ENCODE data around the gene CNDP1.

Gene CNDP1

GRCh38 chr18:74534150-74534969, at the start of gene CNDP1:
TSS of gene CNDP1 (plus strand) at chr18:74534500. CDS start at chr18:74534668, 168 bp downstream.
- DNase-seq (ENCODE audit: low read depth) = no peak
- TF ChIP-seq MAX (IDR thresholded peaks at IDR 0.05; ENCODE audit: low read depth, low read length) = no peak
- no peak within 1 kb of the TSS for H3K4me3 ChIP-seq (ENCODE audit: low read depth, low read length)

GRCh38 chr18:74486119-74486849, 48.0 kb upstream of the CNDP1 start:
- no peak for DNase-seq (ENCODE audit: low read depth)
- TF ChIP-seq MAX (IDR thresholded peaks at IDR 0.05; ENCODE audit: low read depth, low read length) (no peak), MYC (IDR thresholded peaks at IDR 0.05; ENCODE audit: low read depth, low read length) (no peak), POLR2A (IDR thresholded peaks at IDR 0.05; ENCODE audit: extremely low read depth, insufficient read length) (no peak)
- H3K4me3 ChIP-seq (ENCODE audit: low read depth, low read length) = no peak overlapping the region

- no peak overlapping the region for H3K4me3 ChIP-seq (ENCODE audit: low read depth, low read length)
- DNase-seq (ENCODE audit: low read depth) = no peak
- TF ChIP-seq POLR2A (IDR thresholded peaks at IDR 0.05; ENCODE audit: extremely low read depth, insufficient read length) (no peak), MAX (IDR thresholded peaks at IDR 0.05; ENCODE audit: low read depth, low read length) (no peak), CTCF (IDR thresholded peaks at IDR 0.05; ENCODE audit: low read depth, low read length) (no peak), MYC (IDR thresholded peaks at IDR 0.05; ENCODE audit: low read depth, low read length) (no peak)
Observed at GRCh38 chr18:74488354-74488753, 45.9 kb upstream of the CNDP1 start.

GRCh38 chr18:74488864-74489263, 45.4 kb upstream of the CNDP1 start:
- DNase-seq (ENCODE audit: low read depth) = no peak
- no peak overlapping the region for H3K4me3 ChIP-seq (ENCODE audit: low read depth, low read length)
- TF ChIP-seq MAX (IDR thresholded peaks at IDR 0.05; ENCODE audit: low read depth, low read length) = no peak
- TF ChIP-seq CTCF (IDR thresholded peaks at IDR 0.05; ENCODE audit: low read depth, low read length) = no peak
- no peak for TF ChIP-seq MYC (IDR thresholded peaks at IDR 0.05; ENCODE audit: low read depth, low read length)
- TF ChIP-seq POLR2A (IDR thresholded peaks at IDR 0.05; ENCODE audit: extremely low read depth, insufficient read length) = no peak

- no peak overlapping the region for H3K4me3 ChIP-seq (ENCODE audit: low read depth, low read length)
- TF ChIP-seq POLR2A (IDR thresholded peaks at IDR 0.05; ENCODE audit: extremely low read depth, insufficient read length) (no peak), CTCF (IDR thresholded peaks at IDR 0.05; ENCODE audit: low read depth, low read length) (no peak), MAX (IDR thresholded peaks at IDR 0.05; ENCODE audit: low read depth, low read length) (no peak), MYC (IDR thresholded peaks at IDR 0.05; ENCODE audit: low read depth, low read length) (no peak)
- DNase-seq (ENCODE audit: low read depth) = no peak
Observed at GRCh38 chr18:74489676-74490075, 44.6 kb upstream of the CNDP1 start.

GRCh38 chr18:74492259-74492658, 42.0 kb upstream of the CNDP1 start:
- H3K4me3 ChIP-seq (ENCODE audit: low read depth, low read length) = no peak overlapping the region
- TF ChIP-seq POLR2A (IDR thresholded peaks at IDR 0.05; ENCODE audit: extremely low read depth, insufficient read length) (no peak), MYC (IDR thresholded peaks at IDR 0.05; ENCODE audit: low read depth, low read length) (no peak), CTCF (IDR thresholded peaks at IDR 0.05; ENCODE audit: low read depth, low read length) (no peak), MAX (IDR thresholded peaks at IDR 0.05; ENCODE audit: low read depth, low read length) (no peak)
- no peak for DNase-seq (ENCODE audit: low read depth)
